ENCODE results near the gene CCDC159. TPM values are rescaled to one million over a fixed set of nuclear protein-coding genes. Genes with fewer than 3 reads are reported as not detected.

CCDC159 gene
- total and polyA plus RNA-seq, 2 of the 13 experiments (the other 11 are each of a cell fraction or from before 2014, with no cell fraction given) = 1.7 to 6.3 TPM

DNA sequence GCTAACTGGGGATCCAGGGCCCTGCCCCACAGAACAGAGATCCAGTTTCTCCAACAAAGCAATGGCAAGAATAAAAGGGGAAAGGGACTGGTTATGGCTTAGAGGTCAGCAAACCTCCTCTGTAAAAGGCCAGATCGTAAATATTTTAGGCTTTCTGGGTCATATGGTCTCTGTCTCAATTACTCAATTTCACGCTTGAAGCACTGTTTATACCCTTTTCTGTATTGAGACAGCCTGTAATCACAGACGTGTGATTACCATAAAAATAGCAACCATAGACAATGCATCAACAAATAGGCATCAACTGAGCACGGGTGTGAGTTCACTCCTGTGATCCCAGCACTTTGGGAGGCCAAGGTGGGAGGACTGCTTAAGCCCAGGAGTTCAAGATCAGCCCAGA is 16.2 kb upstream of the CCDC159 start:
- no peaks in the 10 kb centered on the region for H3K4me1 ChIP-seq (ENCODE audit: insufficient read depth, low read length)
- no peak overlapping the region for H3K4me3 ChIP-seq (replicated peaks in 1 of 3; ENCODE audit: insufficient read depth in 1 of 3, low read depth in 2 of 3, low read length in 3 of 3)
- H3K27me3 ChIP-seq (ENCODE audit: control insufficient read depth in 1 of 2, insufficient read depth in 2 of 2, low read length in 2 of 2) = no peaks in the 10 kb centered on the region
- no peaks in the 10 kb centered on the region for H3K79me2 ChIP-seq (ENCODE audit: insufficient read depth, low read length)
- ChIA-PET CTCF (ENCODE audit: low intra/inter-chr PET ratio, low total read pairs) (no interaction called here), POLR2A (no interaction called here)
- no peaks in the 10 kb centered on the region for H3K9me3 ChIP-seq (ENCODE audit: low read length)
- H3K9ac ChIP-seq (ENCODE audit: insufficient read depth, low read depth, low read length) = no peak overlapping the region
- WGBS (ENCODE audit: low lambda C conversion rate) = 94% methylated on average over 4 of the region's 4 CpGs
- BruUV-seq (replicated peaks) = no TSS peak
- in situ Hi-C loops (cut with HindIII; ENCODE audit: extremely low pct_ligation_motif_present, low pct_unique_long_range_greater_than_20kb) = no loop called here
- ATAC-seq (no peak), FAIRE-seq (no peak), DNase-seq (ENCODE audit: low spot score) (no peak)
- H2AFZ ChIP-seq (ENCODE audit: low read length) = no peak overlapping the region
- intact Hi-C loops (cut with micrococcal nuclease; ENCODE audit: unreplicated experiment) = no loop called here
- H4K20me1 ChIP-seq (ENCODE audit: insufficient read depth, low read length) = no peaks in the 10 kb centered on the region
- H3K36me3 ChIP-seq (replicated peaks in 1 of 2; ENCODE audit: control insufficient read depth in 1 of 2, insufficient read depth in 2 of 2, low read length in 2 of 2) = peaks cover 0 to under 1% of the 10 kb centered on the region in 2 experiments; a peak in 1 of 5 replicates
- TF ChIP-seq, protein P1, sequence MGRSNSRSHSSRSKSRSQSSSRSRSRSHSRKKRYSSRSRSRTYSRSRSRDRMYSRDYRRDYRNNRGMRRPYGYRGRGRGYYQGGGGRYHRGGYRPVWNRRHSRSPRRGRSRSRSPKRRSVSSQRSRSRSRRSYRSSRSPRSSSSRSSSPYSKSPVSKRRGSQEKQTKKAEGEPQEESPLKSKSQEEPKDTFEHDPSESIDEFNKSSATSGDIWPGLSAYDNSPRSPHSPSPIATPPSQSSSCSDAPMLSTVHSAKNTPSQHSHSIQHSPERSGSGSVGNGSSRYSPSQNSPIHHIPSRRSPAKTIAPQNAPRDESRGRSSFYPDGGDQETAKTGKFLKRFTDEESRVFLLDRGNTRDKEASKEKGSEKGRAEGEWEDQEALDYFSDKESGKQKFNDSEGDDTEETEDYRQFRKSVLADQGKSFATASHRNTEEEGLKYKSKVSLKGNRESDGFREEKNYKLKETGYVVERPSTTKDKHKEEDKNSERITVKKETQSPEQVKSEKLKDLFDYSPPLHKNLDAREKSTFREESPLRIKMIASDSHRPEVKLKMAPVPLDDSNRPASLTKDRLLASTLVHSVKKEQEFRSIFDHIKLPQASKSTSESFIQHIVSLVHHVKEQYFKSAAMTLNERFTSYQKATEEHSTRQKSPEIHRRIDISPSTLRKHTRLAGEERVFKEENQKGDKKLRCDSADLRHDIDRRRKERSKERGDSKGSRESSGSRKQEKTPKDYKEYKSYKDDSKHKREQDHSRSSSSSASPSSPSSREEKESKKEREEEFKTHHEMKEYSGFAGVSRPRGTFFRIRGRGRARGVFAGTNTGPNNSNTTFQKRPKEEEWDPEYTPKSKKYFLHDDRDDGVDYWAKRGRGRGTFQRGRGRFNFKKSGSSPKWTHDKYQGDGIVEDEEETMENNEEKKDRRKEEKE (IDR thresholded peaks at IDR 0.05) = no peak
- TF ChIP-seq MBD4 (IDR thresholded peaks at IDR 0.05; ENCODE audit: borderline replicate concordance, low read length) (no peak), KLF9 (CRISPR knock-in tag; IDR thresholded peaks at IDR 0.05; ENCODE audit: low read depth) (no peak), POLR2A (IDR thresholded peaks at IDR 0.05; ENCODE audit: insufficient read depth in 1 of 2, low read depth in 2 of 2, low read length in 2 of 2) (no peak), RXRA (CRISPR knock-in tag; IDR thresholded peaks at IDR 0.05) (no peak), KLF6 (CRISPR knock-in tag; IDR thresholded peaks at IDR 0.05) (no peak)
- no peak overlapping the region for H3K27ac ChIP-seq (ENCODE audit: extremely low read length, insufficient read depth, low read length)
- no peak overlapping the region for H3K4me2 ChIP-seq (ENCODE audit: low read depth, low read length)

DNA sequence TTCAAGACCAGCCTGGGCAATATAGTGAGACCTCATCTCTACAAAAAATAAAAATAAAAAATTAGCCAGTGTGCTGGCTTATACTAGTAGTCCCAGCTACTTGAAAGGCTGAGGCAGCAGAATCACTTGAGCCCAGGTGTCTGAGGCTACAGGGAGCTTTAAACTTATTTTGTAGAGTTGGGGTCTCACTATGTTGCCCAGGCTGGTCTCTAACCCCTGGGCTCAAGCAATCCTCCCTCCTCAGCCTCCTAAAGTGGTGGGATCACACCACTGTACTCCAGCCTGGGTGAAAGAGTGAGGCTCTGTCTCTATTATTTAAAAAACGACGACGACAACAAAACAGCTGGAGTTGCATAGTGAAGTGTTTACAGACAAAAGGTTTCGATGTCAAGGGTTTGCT is 14.8 kb upstream of the CCDC159 start:
- Histone ChIP-seq H2AFZ (ENCODE audit: low read length) (no peak overlapping the region), H3K27me3 (ENCODE audit: control insufficient read depth in 1 of 2, insufficient read depth in 2 of 2, low read length in 2 of 2) (no peaks in the 10 kb centered on the region), H3K79me2 (ENCODE audit: insufficient read depth, low read length) (no peaks in the 10 kb centered on the region), H3K9ac (ENCODE audit: insufficient read depth, low read depth, low read length) (no peak overlapping the region), H3K4me2 (ENCODE audit: low read depth, low read length) (no peak overlapping the region), H3K27ac (ENCODE audit: extremely low read length, insufficient read depth, low read length) (no peak overlapping the region), H3K4me3 (replicated peaks in 1 of 3; ENCODE audit: insufficient read depth in 1 of 3, low read depth in 2 of 3, low read length in 3 of 3) (no peak overlapping the region), H3K4me1 (ENCODE audit: insufficient read depth, low read length) (no peaks in the 10 kb centered on the region), H3K36me3 (replicated peaks in 1 of 2; ENCODE audit: control insufficient read depth in 1 of 2, insufficient read depth in 2 of 2, low read length in 2 of 2) (peaks cover 0 to 2% of the 10 kb centered on the region in 2 experiments; a peak in 1 of 5 replicates), H4K20me1 (ENCODE audit: insufficient read depth, low read length) (no peaks in the 10 kb centered on the region), H3K9me3 (ENCODE audit: low read length) (no peaks in the 10 kb centered on the region)
- 95% methylated on average over 4 of the region's 4 CpGs for WGBS (ENCODE audit: low lambda C conversion rate)
- intact Hi-C loops (cut with micrococcal nuclease; ENCODE audit: unreplicated experiment) (no loop called here), in situ Hi-C loops (cut with HindIII; ENCODE audit: extremely low pct_ligation_motif_present, low pct_unique_long_range_greater_than_20kb) (no loop called here)
- ChIA-PET CTCF (ENCODE audit: low intra/inter-chr PET ratio, low total read pairs) (no interaction called here), POLR2A (no interaction called here)
- ATAC-seq (no peak), DNase-seq (ENCODE audit: low spot score) (no peak), FAIRE-seq (no peak)
- BruUV-seq (replicated peaks) = no TSS peak
- TF ChIP-seq NR0B2 (CRISPR knock-in tag; IDR thresholded peaks at IDR 0.05) (no peak), REL (CRISPR knock-in tag; conservative IDR thresholded peaks at IDR 0.05) (no peak), THAP11 (CRISPR knock-in tag; IDR thresholded peaks at IDR 0.05) (no peak), ZNF547 (CRISPR knock-in tag; IDR thresholded peaks at IDR 0.05) (no peak), NCOA2 (CRISPR knock-in tag; IDR thresholded peaks at IDR 0.05) (no peak), MED1 (CRISPR knock-in tag; IDR thresholded peaks at IDR 0.05) (no peak), ZNF790 (CRISPR knock-in tag; IDR thresholded peaks at IDR 0.05; ENCODE audit: borderline replicate concordance) (no peak), ARNTL (CRISPR knock-in tag; IDR thresholded peaks at IDR 0.05) (no peak), SATB2 (CRISPR knock-in tag; IDR thresholded peaks at IDR 0.05) (no peak), KDM4B (CRISPR knock-in tag; IDR thresholded peaks at IDR 0.05) (no peak), CCAR2 (optimal IDR thresholded peaks at IDR 0.05; ENCODE audit: low read depth, low read length) (no peak)
- TF ChIP-seq, protein P2, sequence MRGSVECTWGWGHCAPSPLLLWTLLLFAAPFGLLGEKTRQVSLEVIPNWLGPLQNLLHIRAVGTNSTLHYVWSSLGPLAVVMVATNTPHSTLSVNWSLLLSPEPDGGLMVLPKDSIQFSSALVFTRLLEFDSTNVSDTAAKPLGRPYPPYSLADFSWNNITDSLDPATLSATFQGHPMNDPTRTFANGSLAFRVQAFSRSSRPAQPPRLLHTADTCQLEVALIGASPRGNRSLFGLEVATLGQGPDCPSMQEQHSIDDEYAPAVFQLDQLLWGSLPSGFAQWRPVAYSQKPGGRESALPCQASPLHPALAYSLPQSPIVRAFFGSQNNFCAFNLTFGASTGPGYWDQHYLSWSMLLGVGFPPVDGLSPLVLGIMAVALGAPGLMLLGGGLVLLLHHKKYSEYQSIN (CRISPR knock-in tag; IDR thresholded peaks at IDR 0.05; ENCODE audit: borderline replicate concordance) = no peak
